ENCODE data around the gene PDZK1IP1.

PDZK1IP1 gene

GRCh38 chr1:47222476-47222875 lies 32.6 kb upstream of the PDZK1IP1 start:
- Histone ChIP-seq H3K27ac (ENCODE audit: low read depth, low read length) (no peak overlapping the region), H3K9ac (ENCODE audit: low read length) (no peak overlapping the region), H3K4me3 (ENCODE audit: low read depth, low read length) (no peak overlapping the region), H3K4me1 (ENCODE audit: control insufficient read depth, insufficient read depth, low read length) (peaks cover 18% of the 10 kb centered on the region), H3K27me3 (ENCODE audit: control insufficient read depth, insufficient read depth, low read length) (peaks cover 99% of the 10 kb centered on the region), H3K36me3 (ENCODE audit: control insufficient read depth, insufficient read depth, low read length) (no peaks in the 10 kb centered on the region), H3K9me3 (ENCODE audit: control insufficient read depth, insufficient read depth, low read depth, low read length) (no peaks in the 10 kb centered on the region)

- Histone ChIP-seq H3K27ac (ENCODE audit: low read depth, low read length) (no peak overlapping the region), H3K4me3 (ENCODE audit: low read depth, low read length) (no peak overlapping the region), H3K9ac (ENCODE audit: low read length) (no peak overlapping the region), H3K36me3 (ENCODE audit: control insufficient read depth, insufficient read depth, low read length) (no peaks in the 10 kb centered on the region), H3K4me1 (ENCODE audit: control insufficient read depth, insufficient read depth, low read length) (peaks cover 9% of the 10 kb centered on the region), H3K27me3 (ENCODE audit: control insufficient read depth, insufficient read depth, low read length) (peaks cover 89% of the 10 kb centered on the region), H3K9me3 (ENCODE audit: control insufficient read depth, insufficient read depth, low read depth, low read length) (no peaks in the 10 kb centered on the region)
These were observed 29.9 kb upstream of the PDZK1IP1 start for GRCh38 chr1:47219590-47220220.

GRCh38 chr1:47219001-47219400 lies 29.2 kb upstream of the PDZK1IP1 start:
- Histone ChIP-seq H3K4me3 (ENCODE audit: low read depth, low read length) (no peak overlapping the region), H3K9ac (ENCODE audit: low read length) (no peak overlapping the region), H3K27me3 (ENCODE audit: control insufficient read depth, insufficient read depth, low read length) (peaks cover 89% of the 10 kb centered on the region), H3K4me1 (ENCODE audit: control insufficient read depth, insufficient read depth, low read length) (peaks cover 4% of the 10 kb centered on the region; the same call in 1 of the 2 replicates), H3K36me3 (ENCODE audit: control insufficient read depth, insufficient read depth, low read length) (no peaks in the 10 kb centered on the region), H3K27ac (ENCODE audit: low read depth, low read length) (no peak overlapping the region), H3K9me3 (ENCODE audit: control insufficient read depth, insufficient read depth, low read depth, low read length) (no peaks in the 10 kb centered on the region)

GRCh38 chr1:47216278-47217059 lies 26.6 kb upstream of the PDZK1IP1 start:
- peaks cover 86% of the 10 kb centered on the region for H3K27me3 ChIP-seq (ENCODE audit: control insufficient read depth, insufficient read depth, low read length)

GRCh38 chr1:47215713-47216112 lies 25.9 kb upstream of the PDZK1IP1 start:
- Histone ChIP-seq H3K9ac (ENCODE audit: low read length) (no peak overlapping the region), H3K36me3 (ENCODE audit: control insufficient read depth, insufficient read depth, low read length) (no peaks in the 10 kb centered on the region), H3K27ac (ENCODE audit: low read depth, low read length) (no peak overlapping the region), H3K4me3 (ENCODE audit: low read depth, low read length) (no peak overlapping the region), H3K4me1 (ENCODE audit: control insufficient read depth, insufficient read depth, low read length) (no peaks in the 10 kb centered on the region; the same call in 1 of the 2 replicates), H3K9me3 (ENCODE audit: control insufficient read depth, insufficient read depth, low read depth, low read length) (no peaks in the 10 kb centered on the region), H3K27me3 (ENCODE audit: control insufficient read depth, insufficient read depth, low read length) (peaks cover 83% of the 10 kb centered on the region)

More at GRCh38 chr1:47216278-47217059, 26.6 kb upstream of the PDZK1IP1 start:
- Histone ChIP-seq H3K9ac (ENCODE audit: low read length) (no peak overlapping the region), H3K36me3 (ENCODE audit: control insufficient read depth, insufficient read depth, low read length) (no peaks in the 10 kb centered on the region), H3K4me1 (ENCODE audit: control insufficient read depth, insufficient read depth, low read length) (no peaks in the 10 kb centered on the region; the same call in 1 of the 2 replicates), H3K9me3 (ENCODE audit: control insufficient read depth, insufficient read depth, low read depth, low read length) (no peaks in the 10 kb centered on the region), H3K27ac (ENCODE audit: low read depth, low read length) (no peak overlapping the region), H3K4me3 (ENCODE audit: low read depth, low read length) (no peak overlapping the region)

- Histone ChIP-seq H3K4me1 (ENCODE audit: control insufficient read depth, insufficient read depth, low read length) (no peaks in the 10 kb centered on the region; the same call in 1 of the 2 replicates), H3K4me3 (ENCODE audit: low read depth, low read length) (no peak overlapping the region), H3K9me3 (ENCODE audit: control insufficient read depth, insufficient read depth, low read depth, low read length) (peaks cover 5% of the 10 kb centered on the region; the same call in 1 of the 2 replicates), H3K27me3 (ENCODE audit: control insufficient read depth, insufficient read depth, low read length) (peaks cover 84% of the 10 kb centered on the region), H3K36me3 (ENCODE audit: control insufficient read depth, insufficient read depth, low read length) (no peaks in the 10 kb centered on the region), H3K27ac (ENCODE audit: low read depth, low read length) (no peak overlapping the region), H3K9ac (ENCODE audit: low read length) (no peak overlapping the region)
These were observed 24.7 kb upstream of the PDZK1IP1 start for GRCh38 chr1:47214549-47214948.

GRCh38 chr1:47213230-47213963 lies 23.6 kb upstream of the PDZK1IP1 start:
- H3K27ac ChIP-seq (ENCODE audit: low read depth, low read length): no peak overlapping the region
- H3K27me3 ChIP-seq (ENCODE audit: control insufficient read depth, insufficient read depth, low read length): peaks cover 84% of the 10 kb centered on the region

GRCh38 chr1:47212636-47213229 lies 22.9 kb upstream of the PDZK1IP1 start:
- H3K4me1 ChIP-seq (ENCODE audit: control insufficient read depth, insufficient read depth, low read length): peaks cover 18% of the 10 kb centered on the region
- H3K27ac ChIP-seq (ENCODE audit: low read depth, low read length): no peak overlapping the region
- no peak overlapping the region for H3K9ac ChIP-seq (ENCODE audit: low read length)
- H3K36me3 ChIP-seq (ENCODE audit: control insufficient read depth, insufficient read depth, low read length): no peaks in the 10 kb centered on the region
- H3K4me3 ChIP-seq (ENCODE audit: low read depth, low read length): no peak overlapping the region
- H3K9me3 ChIP-seq (ENCODE audit: control insufficient read depth, insufficient read depth, low read depth, low read length): peaks cover 5% of the 10 kb centered on the region; the same call in 1 of the 2 replicates
- H3K27me3 ChIP-seq (ENCODE audit: control insufficient read depth, insufficient read depth, low read length): peaks cover 84% of the 10 kb centered on the region

More at GRCh38 chr1:47213230-47213963, 23.6 kb upstream of the PDZK1IP1 start:
- Histone ChIP-seq H3K9me3 (ENCODE audit: control insufficient read depth, insufficient read depth, low read depth, low read length) (peaks cover 5% of the 10 kb centered on the region; the same call in 1 of the 2 replicates), H3K9ac (ENCODE audit: low read length) (no peak overlapping the region), H3K4me1 (ENCODE audit: control insufficient read depth, insufficient read depth, low read length) (peaks cover 12% of the 10 kb centered on the region), H3K4me3 (ENCODE audit: low read depth, low read length) (no peak overlapping the region), H3K36me3 (ENCODE audit: control insufficient read depth, insufficient read depth, low read length) (no peaks in the 10 kb centered on the region)

- Histone ChIP-seq H3K4me1 (ENCODE audit: control insufficient read depth, insufficient read depth, low read length) (peaks cover 18% of the 10 kb centered on the region), H3K9me3 (ENCODE audit: control insufficient read depth, insufficient read depth, low read depth, low read length) (peaks cover 5% of the 10 kb centered on the region; the same call in 1 of the 2 replicates), H3K9ac (ENCODE audit: low read length) (no peak overlapping the region), H3K4me3 (ENCODE audit: low read depth, low read length) (no peak overlapping the region), H3K27ac (ENCODE audit: low read depth, low read length) (no peak overlapping the region), H3K36me3 (ENCODE audit: control insufficient read depth, insufficient read depth, low read length) (no peaks in the 10 kb centered on the region), H3K27me3 (ENCODE audit: control insufficient read depth, insufficient read depth, low read length) (peaks cover 82% of the 10 kb centered on the region)
These were observed 22.0 kb upstream of the PDZK1IP1 start for GRCh38 chr1:47211796-47212269.

GRCh38 chr1:47210666-47211065 lies 20.8 kb upstream of the PDZK1IP1 start:
- Histone ChIP-seq H3K36me3 (ENCODE audit: control insufficient read depth, insufficient read depth, low read length) (no peaks in the 10 kb centered on the region), H3K27ac (ENCODE audit: low read depth, low read length) (no peak overlapping the region), H3K9ac (ENCODE audit: low read length) (no peak overlapping the region), H3K4me3 (ENCODE audit: low read depth, low read length) (no peak overlapping the region), H3K27me3 (ENCODE audit: control insufficient read depth, insufficient read depth, low read length) (peaks cover 80% of the 10 kb centered on the region), H3K4me1 (ENCODE audit: control insufficient read depth, insufficient read depth, low read length) (peaks cover 18% of the 10 kb centered on the region), H3K9me3 (ENCODE audit: control insufficient read depth, insufficient read depth, low read depth, low read length) (peaks cover 5% of the 10 kb centered on the region; the same call in 1 of the 2 replicates)
